Sigmoid colon (tissue), 7 donors: ENCODE data around the gene NFIA. TPM values are rescaled to one million over a fixed set of nuclear protein-coding genes. Genes with fewer than 3 reads are reported as not detected.

Experiments used
- DNase-seq: peaks from one replicate; pipeline ENCODE4 v3.0.0-alpha.2; 2019
- H3K27ac ChIP-seq, 4 donors: fragments of 200-600 bp; sonication (generic); one replicate each; pipeline ENCODE4 v1.5.1; 2016 to 2019; ENCODE audit warnings: mild to moderate bottlenecking in 1 of 4
- H3K27me3 ChIP-seq, 3 donors: fragments of 200-600 bp; sonication (generic); one replicate each; pipeline ENCODE4 v1.5.1; 2019; ENCODE audit warnings: mild to moderate bottlenecking in 1 of 3
- H3K36me3 ChIP-seq, 4 donors: fragments of 200-600 bp; sonication (generic); one replicate each; pipeline ENCODE4 v1.5.1; 2016 to 2019
- H3K4me1 ChIP-seq, 4 donors: fragments of 200-600 bp; sonication (generic); one replicate each; pipeline ENCODE4 v1.5.1; 2017 to 2019
- H3K4me3 ChIP-seq, 4 donors: fragments of 200-600 bp; sonication (generic); one replicate each; pipeline ENCODE4 v1.5.1; 2017 to 2019; ENCODE audit warnings: mild to moderate bottlenecking in 2 of 4, moderate library complexity in 1 of 4
- H3K9me3 ChIP-seq, 4 donors: fragments of 200-600 bp in 3 of 4; sonication (generic) in 3 of 4; one replicate each; pipeline versions ENCODE4 v1.5.1 to v1.6.1; 2013 to 2019
- EP300 ChIP-seq, 4 donors: sonication (generic); formaldehyde crosslinking; IDR thresholded peaks; one replicate each; pipeline ENCODE4 v1.6.1; 2017; ENCODE audit warnings: antibody characterized with exemption in 4 of 4
- POLR2A ChIP-seq, 2 donors: fragments of 450-650 bp; IDR thresholded peaks; one replicate each; pipeline ENCODE4 v1.6.1; 2016; ENCODE audit warnings: antibody characterized with exemption in 2 of 2, mild to moderate bottlenecking in 2 of 2, moderate library complexity in 2 of 2
- POLR2AphosphoS5 ChIP-seq, 4 donors: sonication (generic); formaldehyde crosslinking; IDR thresholded peaks; one replicate each; pipeline ENCODE4 v1.6.1; 2017; ENCODE audit warnings: antibody characterized with exemption in 4 of 4
- WGBS, 2 donors: extraction: QIAGEN DNeasy Blood & Tissue Kit; methylation state at CpG; one replicate each; pipeline ENCODE4 v1.1.7; 2013; 5-methylcytosine and 5-hydroxymethylcytosine counted together
- intact Hi-C: fragments of 100-400 bp; cut with DNase I; formaldehyde crosslinking; loops from one replicate; pipeline ENCODE4 v1.15.1; 2023
- polyA plus RNA-seq, 3 donors: library from polyadenylated mRNA; stranded (reverse); fragments of 200-250 nt; gene quantifications; one replicate each; pipeline ENCODE4 v1.2.3, GENCODE V29; 2013
- total RNA-seq, 4 donors: library from RNA; depleted of rRNA; stranded (reverse); fragments of >200 nt; gene quantifications; one replicate each; pipeline ENCODE4 v1.1.0, GENCODE V29; 2016
- TF ChIP-seq, protein P1 (sequence below), 4 experiments: fragments of 450-650 bp in 3 of 4; fragments of 200-600 bp in 1 of 4; IDR thresholded peaks; one replicate each; pipeline ENCODE4 v1.5.1; 2016 to 2019; ENCODE audit warnings: antibody characterized with exemption in 4 of 4, mild to moderate bottlenecking in 3 of 4, moderate library complexity in 2 of 4
- donor health status: healthy with polysubstance abuse.
- donor health status: Bipolar disorder and iron deficiency.
- donor health status: healthy.

The NFIA gene
- total and polyA plus RNA-seq, 7 donors, result 2.3 to 154 (median 79.7) TPM

DNA sequence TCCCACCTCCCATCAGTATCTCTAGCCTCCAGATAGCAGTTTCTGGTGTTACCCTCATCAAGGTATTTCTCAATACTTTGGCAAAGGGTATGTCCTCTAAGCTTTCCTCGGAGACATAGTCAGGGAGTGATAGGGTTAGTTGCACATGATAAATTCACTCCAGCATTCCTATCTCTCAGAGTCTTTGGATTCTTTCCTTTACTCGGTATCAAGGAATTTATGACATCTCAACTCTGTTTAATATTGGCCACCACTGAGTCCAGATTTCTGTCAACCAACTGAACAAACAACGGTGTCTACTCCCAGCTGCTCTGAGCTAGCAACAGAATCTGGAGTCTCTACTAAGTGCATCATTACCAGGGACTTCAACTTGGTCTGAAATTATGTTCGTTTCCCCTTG is 409.1 kb downstream of the NFIA start:
- H3K27me3 ChIP-seq, result no peaks in the 10 kb centered on the region
- peak; percentile 68 for DNase-seq
- H3K4me1 ChIP-seq, result peaks cover 0 to 44% (median 29%) of the 10 kb centered on the region in 4 donors
- H3K36me3 ChIP-seq, result no peaks in the 10 kb centered on the region
- TF ChIP-seq POLR2A (IDR thresholded peaks at IDR 0.05), result no peak
- TF ChIP-seq, protein P1, sequence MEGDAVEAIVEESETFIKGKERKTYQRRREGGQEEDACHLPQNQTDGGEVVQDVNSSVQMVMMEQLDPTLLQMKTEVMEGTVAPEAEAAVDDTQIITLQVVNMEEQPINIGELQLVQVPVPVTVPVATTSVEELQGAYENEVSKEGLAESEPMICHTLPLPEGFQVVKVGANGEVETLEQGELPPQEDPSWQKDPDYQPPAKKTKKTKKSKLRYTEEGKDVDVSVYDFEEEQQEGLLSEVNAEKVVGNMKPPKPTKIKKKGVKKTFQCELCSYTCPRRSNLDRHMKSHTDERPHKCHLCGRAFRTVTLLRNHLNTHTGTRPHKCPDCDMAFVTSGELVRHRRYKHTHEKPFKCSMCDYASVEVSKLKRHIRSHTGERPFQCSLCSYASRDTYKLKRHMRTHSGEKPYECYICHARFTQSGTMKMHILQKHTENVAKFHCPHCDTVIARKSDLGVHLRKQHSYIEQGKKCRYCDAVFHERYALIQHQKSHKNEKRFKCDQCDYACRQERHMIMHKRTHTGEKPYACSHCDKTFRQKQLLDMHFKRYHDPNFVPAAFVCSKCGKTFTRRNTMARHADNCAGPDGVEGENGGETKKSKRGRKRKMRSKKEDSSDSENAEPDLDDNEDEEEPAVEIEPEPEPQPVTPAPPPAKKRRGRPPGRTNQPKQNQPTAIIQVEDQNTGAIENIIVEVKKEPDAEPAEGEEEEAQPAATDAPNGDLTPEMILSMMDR (IDR thresholded peaks at IDR 0.05), result no peak
- peak; percentile 28 to 57 (median 46) for TF ChIP-seq POLR2AphosphoS5 (IDR thresholded peaks at IDR 0.05)
- TF ChIP-seq EP300 (IDR thresholded peaks at IDR 0.05), result no peak
- peak overlapping the region; percentile 47 to 68 (median 60) for H3K27ac ChIP-seq
- H3K9me3 ChIP-seq, result no peaks in the 10 kb centered on the region
- 71 to 79% methylated on average over 4 of the region's 4 CpGs for WGBS, 2 donors
- H3K4me3 ChIP-seq, result no peak overlapping the region
- intact Hi-C loops, result no loop called here

DNA sequence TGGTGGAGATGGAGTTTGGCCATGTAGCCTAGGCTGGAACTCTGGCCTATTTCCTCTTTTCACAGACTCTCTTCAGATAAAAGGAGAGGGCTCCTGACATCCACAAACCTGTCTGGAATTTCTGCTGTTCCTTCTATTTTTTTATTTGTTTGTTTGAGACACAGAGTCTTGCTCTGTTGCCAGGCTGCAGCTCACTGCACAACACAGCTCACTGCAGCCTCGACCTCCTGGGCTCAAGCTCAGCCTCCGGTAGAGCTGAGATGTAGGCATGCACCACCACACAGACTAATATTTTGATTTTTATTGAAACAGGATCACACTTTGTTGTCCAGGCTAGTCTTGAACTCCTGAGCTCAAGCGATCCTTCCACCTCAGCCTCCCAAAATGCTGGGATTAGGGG is 411.6 kb downstream of the NFIA start:
- H3K27me3 ChIP-seq, result no peaks in the 10 kb centered on the region
- H3K9me3 ChIP-seq, result no peaks in the 10 kb centered on the region
- peaks cover 0 to 35% (median 25%) of the 10 kb centered on the region in 4 donors for H3K4me1 ChIP-seq
- TF ChIP-seq POLR2A (IDR thresholded peaks at IDR 0.05) (no peak), EP300 (IDR thresholded peaks at IDR 0.05) (no peak), POLR2AphosphoS5 (IDR thresholded peaks at IDR 0.05) (no peak)
- H3K27ac ChIP-seq, result no peak overlapping the region
- H3K36me3 ChIP-seq, result no peaks in the 10 kb centered on the region
- intact Hi-C loops, result no loop called here
- WGBS, 2 donors, result 76 to 85% methylated on average over 3 of the region's 3 CpGs
- DNase-seq, result no peak
- no peak overlapping the region for H3K4me3 ChIP-seq

DNA sequence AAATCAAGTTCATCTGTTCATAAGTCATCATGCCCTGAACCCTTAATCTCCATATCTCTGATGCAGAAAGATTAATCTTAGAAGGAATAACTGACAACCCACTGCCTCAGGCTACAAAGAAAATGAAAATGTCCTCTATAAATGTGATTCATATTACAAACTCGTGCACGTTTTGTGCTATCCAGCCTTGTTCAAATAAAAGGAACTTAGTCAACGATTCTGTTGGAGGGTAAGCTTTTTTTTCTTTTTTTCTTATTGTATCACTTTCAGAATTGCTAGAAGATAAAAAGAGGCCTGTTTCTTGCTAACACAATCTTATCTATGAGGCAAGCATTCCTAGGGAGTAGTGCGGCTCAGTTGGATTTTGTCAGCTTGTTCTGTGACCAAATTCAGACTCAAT is 414.1 kb downstream of the NFIA start:
- H3K36me3 ChIP-seq, result no peaks in the 10 kb centered on the region
- no peaks in the 10 kb centered on the region for H3K9me3 ChIP-seq
- peaks cover 0 to 13% (median 11%) of the 10 kb centered on the region in 4 donors for H3K4me1 ChIP-seq
- H3K27me3 ChIP-seq, result no peaks in the 10 kb centered on the region
- no peak overlapping the region for H3K27ac ChIP-seq
- TF ChIP-seq POLR2A (IDR thresholded peaks at IDR 0.05) (no peak), POLR2AphosphoS5 (IDR thresholded peaks at IDR 0.05) (no peak), EP300 (IDR thresholded peaks at IDR 0.05) (no peak)
- TF ChIP-seq, protein P1 (IDR thresholded peaks at IDR 0.05), result no peak
- no peak for DNase-seq
- intact Hi-C loops, result no loop called here
- 74% methylated on average over 4 of the region's 4 CpGs for WGBS, 2 donors
- H3K4me3 ChIP-seq, result no peak overlapping the region

DNA sequence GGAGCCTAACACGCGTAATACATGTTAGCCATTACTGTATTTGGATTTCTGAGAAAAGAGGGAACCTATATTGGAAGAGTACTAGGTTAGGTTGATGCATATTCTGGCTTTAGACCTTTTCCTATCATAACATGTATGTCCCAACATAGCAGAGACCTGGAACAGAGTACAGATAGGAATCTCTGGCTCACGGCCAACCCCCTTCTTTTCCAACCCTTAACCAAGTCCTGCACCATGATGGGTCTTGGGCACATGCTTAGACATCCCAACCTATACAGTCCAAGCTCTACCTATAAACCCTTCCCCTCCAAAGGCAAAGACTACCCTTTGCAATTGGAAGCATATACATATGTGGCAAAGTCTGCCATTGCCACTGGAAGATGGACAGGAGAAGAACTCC is 414.7 kb downstream of the NFIA start:
- TF ChIP-seq EP300 (IDR thresholded peaks at IDR 0.05) (no peak), POLR2A (IDR thresholded peaks at IDR 0.05) (no peak), POLR2AphosphoS5 (IDR thresholded peaks at IDR 0.05) (no peak)
- TF ChIP-seq, protein P1 (IDR thresholded peaks at IDR 0.05), result no peak
- intact Hi-C loops, result no loop called here
- WGBS, 2 donors, result 96 to 97% methylated on average over 3 of the region's 3 CpGs
- DNase-seq, result no peak
- Histone ChIP-seq H3K27me3 (no peaks in the 10 kb centered on the region), H3K4me3 (no peak overlapping the region), H3K4me1 (peaks cover 0 to 8% (median 6%) of the 10 kb centered on the region in 4 donors), H3K36me3 (no peaks in the 10 kb centered on the region), H3K27ac (no peak overlapping the region), H3K9me3 (no peaks in the 10 kb centered on the region)

DNA sequence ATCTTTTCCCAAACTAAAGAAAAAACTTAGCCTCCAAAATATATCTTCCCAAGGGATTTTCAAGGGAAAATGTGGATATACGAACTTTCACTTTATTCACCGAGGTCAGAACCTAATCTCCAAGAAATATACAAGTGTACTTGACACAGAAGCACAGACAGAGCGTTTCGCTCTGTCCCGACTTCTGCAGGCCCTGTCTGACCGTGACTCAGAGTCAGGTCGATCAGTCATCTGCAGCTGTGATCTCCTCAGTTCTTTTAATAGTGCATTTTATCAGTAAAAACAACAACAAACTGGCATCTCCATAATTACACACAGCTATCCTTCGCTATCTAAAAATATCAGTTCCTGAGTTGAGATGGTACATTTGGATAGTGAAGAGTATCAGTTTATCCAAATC is 416.0 kb downstream of the NFIA start:
- no peak for DNase-seq
- H3K27me3 ChIP-seq, result no peaks in the 10 kb centered on the region
- TF ChIP-seq POLR2AphosphoS5 (IDR thresholded peaks at IDR 0.05) (no peak), POLR2A (IDR thresholded peaks at IDR 0.05) (no peak), EP300 (IDR thresholded peaks at IDR 0.05) (no peak)
- TF ChIP-seq, protein P1 (IDR thresholded peaks at IDR 0.05), result no peak
- H3K9me3 ChIP-seq, result no peaks in the 10 kb centered on the region
- intact Hi-C loops, result no loop called here
- no peaks in the 10 kb centered on the region for H3K4me1 ChIP-seq
- WGBS, 2 donors, result 92 to 93% methylated on average over 8 of the region's 8 CpGs
- H3K36me3 ChIP-seq, result no peaks in the 10 kb centered on the region
- no peak overlapping the region for H3K27ac ChIP-seq
- no peak overlapping the region for H3K4me3 ChIP-seq
